ENCODE data around the gene PRPF19. TPM values are rescaled to one million over a fixed set of nuclear protein-coding genes. Genes with fewer than 3 reads are reported as not detected.

PRPF19 gene
- total RNA-seq, 1 experiment from 2014 or later = 204 TPM

DNA sequence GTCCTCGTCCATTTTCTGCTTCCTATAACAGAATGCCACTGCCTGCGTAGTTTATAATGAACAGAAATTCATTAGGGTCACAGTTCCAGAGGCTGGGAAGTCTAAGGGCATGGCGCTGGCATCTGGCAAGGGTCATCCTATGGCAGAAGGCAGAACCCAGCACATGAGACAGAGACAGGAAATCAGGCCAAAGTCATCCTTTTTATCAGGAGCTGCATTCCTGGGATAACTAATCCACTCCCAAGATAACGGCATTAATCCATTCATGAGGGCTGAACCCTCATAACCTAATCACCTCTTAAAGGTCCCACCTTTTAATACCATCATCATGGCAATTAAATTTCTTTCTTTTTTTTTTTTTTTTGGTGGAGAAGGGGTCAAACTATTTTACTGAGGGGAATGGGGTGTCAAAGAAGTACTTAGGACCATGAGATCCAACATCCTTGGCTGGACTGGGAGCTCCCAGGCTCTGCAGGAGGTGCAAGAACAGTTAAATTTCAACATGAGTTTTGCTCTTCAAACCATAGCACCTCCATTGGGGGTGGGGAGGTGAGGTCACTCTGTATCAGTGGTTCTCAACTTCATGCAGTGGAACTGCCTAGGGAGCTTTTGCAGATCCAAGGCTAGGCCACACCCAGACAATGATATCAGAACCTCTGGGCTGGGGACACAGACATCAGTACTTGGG, 12.0 kb upstream of the PRPF19 start:
- Histone ChIP-seq H3K4me1 (ENCODE audit: insufficient read depth, low read length, poor library complexity, severe bottlenecking) (peaks cover 18% of the 10 kb centered on the region), H3K27me3 (replicated peaks; ENCODE audit: insufficient read depth, low read depth, low read length, poor library complexity) (no peaks in the 10 kb centered on the region), H3K4me3 (ENCODE audit: low read depth, low read length, poor library complexity, severe bottlenecking) (no peak overlapping the region), H3K27ac (ENCODE audit: low read depth, low read length, poor library complexity, severe bottlenecking) (no peak overlapping the region), H3K36me3 (ENCODE audit: insufficient read depth, low read length, poor library complexity, severe bottlenecking) (peaks cover 30% of the 10 kb centered on the region), H3K9me3 (ENCODE audit: low read depth, low read length, poor library complexity, severe bottlenecking) (no peaks in the 10 kb centered on the region)
- intact Hi-C loops (cut with micrococcal nuclease; ENCODE audit: unreplicated experiment) = loop anchor here (10.0 kb wide), 1 partner anchor 1354 kb away; no protein-coding TSS in a partner anchor
- CTCF ChIA-PET = interaction anchor here (0.7 kb wide), 1 partner anchor 9 kb away, joined by 6 read pairs; no protein-coding TSS in a partner anchor
- no peak for TF ChIP-seq EZH2 (IDR thresholded peaks at IDR 0.05; ENCODE audit: borderline replicate concordance, low read depth, low read length, poor library complexity, severe bottlenecking)
- TF ChIP-seq, protein P1, sequence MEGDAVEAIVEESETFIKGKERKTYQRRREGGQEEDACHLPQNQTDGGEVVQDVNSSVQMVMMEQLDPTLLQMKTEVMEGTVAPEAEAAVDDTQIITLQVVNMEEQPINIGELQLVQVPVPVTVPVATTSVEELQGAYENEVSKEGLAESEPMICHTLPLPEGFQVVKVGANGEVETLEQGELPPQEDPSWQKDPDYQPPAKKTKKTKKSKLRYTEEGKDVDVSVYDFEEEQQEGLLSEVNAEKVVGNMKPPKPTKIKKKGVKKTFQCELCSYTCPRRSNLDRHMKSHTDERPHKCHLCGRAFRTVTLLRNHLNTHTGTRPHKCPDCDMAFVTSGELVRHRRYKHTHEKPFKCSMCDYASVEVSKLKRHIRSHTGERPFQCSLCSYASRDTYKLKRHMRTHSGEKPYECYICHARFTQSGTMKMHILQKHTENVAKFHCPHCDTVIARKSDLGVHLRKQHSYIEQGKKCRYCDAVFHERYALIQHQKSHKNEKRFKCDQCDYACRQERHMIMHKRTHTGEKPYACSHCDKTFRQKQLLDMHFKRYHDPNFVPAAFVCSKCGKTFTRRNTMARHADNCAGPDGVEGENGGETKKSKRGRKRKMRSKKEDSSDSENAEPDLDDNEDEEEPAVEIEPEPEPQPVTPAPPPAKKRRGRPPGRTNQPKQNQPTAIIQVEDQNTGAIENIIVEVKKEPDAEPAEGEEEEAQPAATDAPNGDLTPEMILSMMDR (conservative IDR thresholded peaks at IDR 0.05; ENCODE audit: low read depth, low read length) = no peak
- POLR2A ChIA-PET (ENCODE audit: low non-redundant PET) = no interaction called here
- BruUV-seq (replicated peaks) = no TSS peak
- no peak for DNase-seq (ENCODE audit: low spot score)

- peaks cover 26% of the 10 kb centered on the region for H3K36me3 ChIP-seq (ENCODE audit: insufficient read depth, low read length, poor library complexity, severe bottlenecking)
- no peak for TF ChIP-seq EZH2 (IDR thresholded peaks at IDR 0.05; ENCODE audit: borderline replicate concordance, low read depth, low read length, poor library complexity, severe bottlenecking)
- TF ChIP-seq, protein P1 (conservative IDR thresholded peaks at IDR 0.05; ENCODE audit: low read depth, low read length) = no peak
- H3K4me1 ChIP-seq (ENCODE audit: insufficient read depth, low read length, poor library complexity, severe bottlenecking) = peaks cover 23% of the 10 kb centered on the region
- no peak overlapping the region for H3K4me3 ChIP-seq (ENCODE audit: low read depth, low read length, poor library complexity, severe bottlenecking)
- no peak overlapping the region for H3K27ac ChIP-seq (ENCODE audit: low read depth, low read length, poor library complexity, severe bottlenecking)
- no peaks in the 10 kb centered on the region for H3K9me3 ChIP-seq (ENCODE audit: low read depth, low read length, poor library complexity, severe bottlenecking)
- no peak for DNase-seq (ENCODE audit: low spot score)
- H3K27me3 ChIP-seq (replicated peaks; ENCODE audit: insufficient read depth, low read depth, low read length, poor library complexity) = no peaks in the 10 kb centered on the region
- ChIA-PET POLR2A (ENCODE audit: low non-redundant PET) (no interaction called here), CTCF (no interaction called here)
- BruUV-seq (replicated peaks) = no TSS peak
- intact Hi-C loops (cut with micrococcal nuclease; ENCODE audit: unreplicated experiment) = loop anchor here (10.0 kb wide), 1 partner anchor 1352 kb away; no protein-coding TSS in a partner anchor
Measured at GRCh38 chr11:60917267-60917666, 10.9 kb upstream of the PRPF19 start.

DNA sequence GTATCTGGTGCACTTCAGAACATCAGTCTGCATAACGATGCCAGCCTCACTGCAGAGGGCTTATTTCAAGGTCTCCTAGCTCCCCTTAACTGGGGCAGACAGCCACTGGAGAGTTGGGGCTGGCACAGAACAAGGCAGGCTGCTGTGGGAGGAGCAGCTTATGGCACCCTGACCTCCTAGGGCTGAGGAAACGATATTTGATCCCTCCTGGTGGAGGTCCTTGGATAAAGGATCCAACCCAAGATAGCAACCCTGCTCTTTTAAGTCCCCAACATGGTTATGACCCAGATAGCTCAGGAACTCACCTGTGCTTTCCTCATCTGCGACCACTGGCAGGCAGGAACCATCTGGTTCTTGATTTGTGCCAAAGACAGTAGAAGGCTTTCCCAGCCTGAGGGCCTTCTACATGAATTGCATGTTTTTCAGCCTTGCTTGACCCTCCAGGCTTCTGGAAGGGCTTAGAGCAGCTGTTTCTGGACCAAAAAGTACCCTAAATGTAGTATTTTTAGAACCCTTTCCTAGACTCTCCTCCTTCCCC, 10.4 kb upstream of the PRPF19 start:
- no TSS peak for BruUV-seq (replicated peaks)
- ChIA-PET POLR2A (ENCODE audit: low non-redundant PET) (no interaction called here), CTCF (no interaction called here)
- TF ChIP-seq EZH2 (IDR thresholded peaks at IDR 0.05; ENCODE audit: borderline replicate concordance, low read depth, low read length, poor library complexity, severe bottlenecking) = no peak
- TF ChIP-seq, protein P1 (conservative IDR thresholded peaks at IDR 0.05; ENCODE audit: low read depth, low read length) = no peak
- intact Hi-C loops (cut with micrococcal nuclease; ENCODE audit: unreplicated experiment) = loop anchor here (10.0 kb wide), 1 partner anchor 1352 kb away; no protein-coding TSS in a partner anchor
- Histone ChIP-seq H3K4me1 (ENCODE audit: insufficient read depth, low read length, poor library complexity, severe bottlenecking) (peaks cover 23% of the 10 kb centered on the region), H3K27me3 (replicated peaks; ENCODE audit: insufficient read depth, low read depth, low read length, poor library complexity) (no peaks in the 10 kb centered on the region), H3K9me3 (ENCODE audit: low read depth, low read length, poor library complexity, severe bottlenecking) (no peaks in the 10 kb centered on the region), H3K36me3 (ENCODE audit: insufficient read depth, low read length, poor library complexity, severe bottlenecking) (peaks cover 22% of the 10 kb centered on the region), H3K27ac (ENCODE audit: low read depth, low read length, poor library complexity, severe bottlenecking) (no peak overlapping the region), H3K4me3 (ENCODE audit: low read depth, low read length, poor library complexity, severe bottlenecking) (no peak overlapping the region)
- DNase-seq (ENCODE audit: low spot score) = no peak

Measured in A673 (cell line).